Measurements from ENCODE around the gene CAMK2N2.
"Not testable (repeated sequence)": the region's sequence is repeated elsewhere in the genome, so short reads cannot be mapped to it uniquely, and the experiment has no call there.

Gene CAMK2N2

GRCh38 chr3:184291044-184291737 lies 29.8 kb upstream of the CAMK2N2 start:
- TF ChIP-seq JUND (IDR thresholded peaks at IDR 0.05; ENCODE audit: low read depth) = no peak
- DNase-seq (ENCODE audit: low read depth in 1 of 2, low spot score in 1 of 2) = peak in 1 of 2 experiments; percentile 10
- in situ Hi-C loops (cut with HindIII; ENCODE audit: low pct_unique_long_range_greater_than_20kb, low sequenced_read_pairs) = no loop called here

GRCh38 chr3:184290331-184290730 lies 29.0 kb upstream of the CAMK2N2 start:
- in situ Hi-C loops (cut with HindIII; ENCODE audit: low pct_unique_long_range_greater_than_20kb, low sequenced_read_pairs) = no loop called here
- peak in 1 of 2 experiments; percentile 1 for DNase-seq (ENCODE audit: low read depth in 1 of 2, low spot score in 1 of 2)
- TF ChIP-seq JUND (IDR thresholded peaks at IDR 0.05; ENCODE audit: low read depth) = no peak

DNA sequence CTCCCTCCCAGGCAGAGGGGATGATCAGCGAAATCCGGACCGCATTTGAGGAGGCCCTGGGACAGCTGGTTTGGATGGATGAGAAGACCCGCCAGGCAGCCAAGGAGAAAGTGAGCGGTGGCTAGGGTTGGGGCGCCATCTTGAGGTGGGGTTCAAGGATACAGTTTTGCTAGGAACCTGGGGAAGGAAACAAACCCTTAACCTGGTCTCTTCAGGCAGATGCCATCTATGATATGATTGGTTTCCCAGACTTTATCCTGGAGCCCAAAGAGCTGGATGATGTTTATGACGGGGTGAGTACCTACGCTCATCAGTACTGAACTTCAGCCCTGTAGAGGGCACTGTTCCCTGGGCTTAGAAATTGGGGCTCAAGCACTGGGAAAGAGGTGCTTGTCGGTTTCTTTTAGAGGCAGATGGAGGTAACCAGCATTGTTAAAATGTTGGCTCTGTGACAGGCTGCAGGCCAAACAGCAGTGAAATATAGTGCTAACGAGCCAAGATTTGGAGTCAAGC lies 28.1 kb upstream of the CAMK2N2 start:
- in situ Hi-C loops (cut with HindIII; ENCODE audit: low pct_unique_long_range_greater_than_20kb, low sequenced_read_pairs) = no loop called here
- no peak for TF ChIP-seq JUND (IDR thresholded peaks at IDR 0.05; ENCODE audit: low read depth)
- DNase-seq (ENCODE audit: low read depth in 1 of 2, low spot score in 1 of 2) = peak; percentile 86 to 96

GRCh38 chr3:184284696-184285095 lies 23.3 kb upstream of the CAMK2N2 start:
- no peak for TF ChIP-seq JUND (IDR thresholded peaks at IDR 0.05; ENCODE audit: low read depth)
- in situ Hi-C loops (cut with HindIII; ENCODE audit: low pct_unique_long_range_greater_than_20kb, low sequenced_read_pairs) = no loop called here
- DNase-seq (ENCODE audit: low read depth in 1 of 2, low spot score in 1 of 2) = peak; percentile 95 to 100

- DNase-seq (ENCODE audit: low read depth in 1 of 2, low spot score in 1 of 2) = no peak
- no peak for TF ChIP-seq JUND (IDR thresholded peaks at IDR 0.05; ENCODE audit: low read depth)
- in situ Hi-C loops (cut with HindIII; ENCODE audit: low pct_unique_long_range_greater_than_20kb, low sequenced_read_pairs) = no loop called here
Observed at GRCh38 chr3:184283681-184284080, 22.3 kb upstream of the CAMK2N2 start.

DNA sequence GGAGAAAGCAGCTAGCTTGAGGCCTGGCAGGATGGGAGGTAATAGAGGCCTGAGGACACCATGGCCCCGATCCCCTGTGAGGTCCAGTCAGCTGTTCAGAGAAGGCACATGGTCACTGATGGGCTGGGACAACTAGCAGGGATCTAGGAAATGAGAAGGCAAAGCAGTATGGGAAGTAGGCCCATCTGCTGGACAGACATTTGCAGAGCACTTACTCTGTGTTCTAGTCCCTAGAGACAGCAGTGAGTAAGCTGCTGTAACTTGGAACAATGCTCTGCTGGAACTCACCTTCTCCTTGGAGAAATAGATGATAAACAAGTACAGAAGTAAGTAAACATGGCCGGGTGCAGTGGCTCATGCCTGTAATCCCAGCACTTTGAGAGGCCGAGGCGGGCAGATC lies 21.6 kb upstream of the CAMK2N2 start:
- TF ChIP-seq JUND (IDR thresholded peaks at IDR 0.05; ENCODE audit: low read depth) = no peak
- in situ Hi-C loops (cut with HindIII; ENCODE audit: low pct_unique_long_range_greater_than_20kb, low sequenced_read_pairs) = no loop called here
- DNase-seq (ENCODE audit: low read depth in 1 of 2, low spot score in 1 of 2) = peak; percentile 26 to 57

GRCh38 chr3:184277366-184277765 lies 16.0 kb upstream of the CAMK2N2 start:
- in situ Hi-C loops (cut with HindIII; ENCODE audit: low pct_unique_long_range_greater_than_20kb, low sequenced_read_pairs) = no loop called here
- DNase-seq (ENCODE audit: low read depth in 1 of 2, low spot score in 1 of 2) = no peak

GRCh38 chr3:184275961-184276910 lies 14.9 kb upstream of the CAMK2N2 start, which contains the start of gene ECE2:
Gene ECE2 (plus strand): TSS chr3:184276022. CDS start chr3:184276154, 132 bp downstream.
- TF ChIP-seq JUND (IDR thresholded peaks at IDR 0.05; ENCODE audit: low read depth) = no peak
- in situ Hi-C loops (cut with HindIII; ENCODE audit: low pct_unique_long_range_greater_than_20kb, low sequenced_read_pairs) = no loop called here
- no peak for DNase-seq (ENCODE audit: low read depth in 1 of 2, low spot score in 1 of 2)

More at GRCh38 chr3:184277366-184277765, 16.0 kb upstream of the CAMK2N2 start:
- no peak for TF ChIP-seq JUND (IDR thresholded peaks at IDR 0.05; ENCODE audit: low read depth)

DNA sequence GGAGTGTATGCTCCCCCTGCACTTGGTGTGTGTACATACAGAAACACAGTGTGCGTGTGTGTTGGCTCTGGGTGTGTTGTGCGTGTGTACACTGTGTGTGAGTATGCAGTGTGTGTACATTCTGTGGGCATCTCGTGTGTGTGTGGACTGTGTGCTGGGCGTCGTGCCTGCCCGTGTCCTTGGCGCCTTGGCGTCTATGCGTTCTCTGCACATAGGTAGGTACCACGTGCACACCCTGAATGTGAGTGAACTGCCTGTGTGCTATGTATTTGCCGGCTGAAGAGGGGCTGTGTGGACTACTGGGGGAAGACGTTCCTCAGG lies 14.0 kb upstream of the CAMK2N2 start:
- in situ Hi-C loops (cut with HindIII; ENCODE audit: low pct_unique_long_range_greater_than_20kb, low sequenced_read_pairs) = no loop called here
- no peak for TF ChIP-seq JUND (IDR thresholded peaks at IDR 0.05; ENCODE audit: low read depth)
- DNase-seq (ENCODE audit: low read depth in 1 of 2, low spot score in 1 of 2) = no peak

GRCh38 chr3:184272269-184272668 lies 10.9 kb upstream of the CAMK2N2 start:
- DNase-seq (ENCODE audit: low read depth in 1 of 2, low spot score in 1 of 2) = no peak
- no peak for TF ChIP-seq JUND (IDR thresholded peaks at IDR 0.05; ENCODE audit: low read depth)
- in situ Hi-C loops (cut with HindIII; ENCODE audit: low pct_unique_long_range_greater_than_20kb, low sequenced_read_pairs) = no loop called here

DNA sequence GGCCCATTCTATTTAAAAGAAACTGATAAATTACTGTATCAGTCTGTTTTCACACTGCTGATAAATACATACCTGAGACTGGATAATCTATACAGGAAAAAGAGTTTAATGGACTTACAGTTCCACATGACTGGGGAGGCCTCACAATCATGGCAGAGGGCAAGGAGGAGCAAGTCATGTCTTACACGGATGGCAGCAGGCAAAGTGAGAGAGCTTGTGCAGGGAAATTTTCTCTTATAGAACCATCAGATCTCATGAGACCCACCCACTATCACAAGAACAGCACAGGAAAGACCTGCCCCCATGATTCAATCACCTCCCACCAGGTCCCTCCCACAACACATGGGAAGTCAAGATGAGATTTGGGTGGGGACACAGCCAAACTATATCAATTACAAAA lies 5.9 kb upstream of the CAMK2N2 start:
- in situ Hi-C loops (cut with HindIII; ENCODE audit: low pct_unique_long_range_greater_than_20kb, low sequenced_read_pairs); DNase-seq (ENCODE audit: low read depth in 1 of 2, low spot score in 1 of 2): not testable (repeated sequence)

GRCh38 chr3:184262764-184263179 lies 1.4 kb upstream of the CAMK2N2 start:
- TF ChIP-seq JUND (IDR thresholded peaks at IDR 0.05; ENCODE audit: low read depth) = no peak
- DNase-seq (ENCODE audit: low read depth in 1 of 2, low spot score in 1 of 2) = no peak
- in situ Hi-C loops (cut with HindIII; ENCODE audit: low pct_unique_long_range_greater_than_20kb, low sequenced_read_pairs) = no loop called here
